ENCODE data around the gene ATP11A. TPM values are rescaled to one million over a fixed set of nuclear protein-coding genes. Genes with fewer than 3 reads are reported as not detected.

Gene ATP11A
- total RNA-seq, 5 donors from 2014 or later (not counting 1 experiment from before 2014, with no cell fraction given), result 35.7 to 57.1 (median 48.5) TPM

GRCh38 chr13:112867301-112867711 is 177.5 kb downstream of the ATP11A start:
- H3K36me3 Mint-ChIP-seq, result peaks cover 40% of the 10 kb centered on the region
- Histone ChIP-seq H3K9me3 (no peaks in the 10 kb centered on the region), H3K4me3 (ENCODE audit: control insufficient read depth in 1 of 2, extremely low read depth in 1 of 2, low read length in 1 of 2) (no peak overlapping the region), H3K27me3 (replicated peaks in 1 of 2; ENCODE audit: control insufficient read depth in 2 of 2, extremely low read depth in 1 of 2, insufficient read depth in 2 of 2, low read length in 1 of 2) (no peaks in the 10 kb centered on the region), H3K27ac (ENCODE audit: low read length) (no peak overlapping the region), H3K36me3 (ENCODE audit: control insufficient read depth in 2 of 2, extremely low read depth in 1 of 2, insufficient read depth in 1 of 2, low read length in 1 of 2) (peaks cover 19 to 20% of the 10 kb centered on the region in 2 donors), H3K4me1 (ENCODE audit: control insufficient read depth in 1 of 2, extremely low read depth in 1 of 2, insufficient read depth in 2 of 2, low read length in 2 of 2) (peaks cover 0 to 8% of the 10 kb centered on the region in 2 experiments)
- no peaks in the 10 kb centered on the region for H3K27me3 Mint-ChIP-seq
- ChIA-PET POLR2A (no interaction called here), CTCF (no interaction called here)
- WGBS (ENCODE audit: insufficient coverage), result 90% methylated on average over 16 of the region's 18 CpGs
- DNase-seq (no peak), ATAC-seq (replicated peaks in 1 of 4) (no peak)
- no peak overlapping the region for H3K4me3 Mint-ChIP-seq
- H3K4me1 Mint-ChIP-seq, result peaks cover 0 to 31% (median 7%) of the 10 kb centered on the region in 3 donors
- H3K27ac Mint-ChIP-seq, result no peak overlapping the region
- H3K9me3 Mint-ChIP-seq, result no peaks in the 10 kb centered on the region

GRCh38 chr13:112868308-112868707 is 178.5 kb downstream of the ATP11A start:
- Histone ChIP-seq H3K4me3 (ENCODE audit: control insufficient read depth in 1 of 2, extremely low read depth in 1 of 2, low read length in 1 of 2) (no peak overlapping the region), H3K4me1 (ENCODE audit: control insufficient read depth in 1 of 2, extremely low read depth in 1 of 2, insufficient read depth in 2 of 2, low read length in 2 of 2) (peaks cover 0 to 18% of the 10 kb centered on the region in 2 experiments), H3K27ac (ENCODE audit: low read length) (no peak overlapping the region), H3K36me3 (ENCODE audit: control insufficient read depth in 2 of 2, extremely low read depth in 1 of 2, insufficient read depth in 1 of 2, low read length in 1 of 2) (peaks cover 13 to 16% of the 10 kb centered on the region in 2 donors), H3K9me3 (no peaks in the 10 kb centered on the region), H3K27me3 (replicated peaks in 1 of 2; ENCODE audit: control insufficient read depth in 2 of 2, extremely low read depth in 1 of 2, insufficient read depth in 2 of 2, low read length in 1 of 2) (no peaks in the 10 kb centered on the region)
- POLR2A ChIA-PET, result no interaction called here
- peaks cover 34% of the 10 kb centered on the region for H3K36me3 Mint-ChIP-seq
- DNase-seq (peak in 1 of 35 experiments; percentile 9), ATAC-seq (replicated peaks in 1 of 4) (no peak)
- 100% methylated on average over 2 of the region's 5 CpGs for WGBS (ENCODE audit: insufficient coverage)
- peaks cover 0 to 2% (median 0%) of the 10 kb centered on the region in 3 donors for H3K9me3 Mint-ChIP-seq
- peaks cover 9 to 38% (median 15%) of the 10 kb centered on the region in 3 donors for H3K4me1 Mint-ChIP-seq
- no peak overlapping the region for H3K4me3 Mint-ChIP-seq
- H3K27ac Mint-ChIP-seq, result no peak overlapping the region
- no peaks in the 10 kb centered on the region for H3K27me3 Mint-ChIP-seq
- CTCF ChIA-PET, result no interaction called here

- H3K4me3 ChIP-seq (ENCODE audit: control insufficient read depth in 1 of 2, extremely low read depth in 1 of 2, low read length in 1 of 2), result no peak overlapping the region
- ATAC-seq (replicated peaks in 1 of 4) (no peak), DNase-seq (peak in 1 of 35 experiments; percentile 11)
- no peaks in the 10 kb centered on the region for H3K9me3 ChIP-seq
- peaks cover 0 to 29% of the 10 kb centered on the region in 2 experiments for H3K4me1 ChIP-seq (ENCODE audit: control insufficient read depth in 1 of 2, extremely low read depth in 1 of 2, insufficient read depth in 2 of 2, low read length in 2 of 2)
- H3K27ac Mint-ChIP-seq, result no peak overlapping the region
- peaks cover 13 to 16% of the 10 kb centered on the region in 2 donors for H3K36me3 ChIP-seq (ENCODE audit: control insufficient read depth in 2 of 2, extremely low read depth in 1 of 2, insufficient read depth in 1 of 2, low read length in 1 of 2)
- H3K27me3 Mint-ChIP-seq, result no peaks in the 10 kb centered on the region
- peaks cover 0 to 6% (median 4%) of the 10 kb centered on the region in 3 donors for H3K9me3 Mint-ChIP-seq
- POLR2A ChIA-PET, result no interaction called here
- peaks cover 41% of the 10 kb centered on the region for H3K36me3 Mint-ChIP-seq
- WGBS (ENCODE audit: insufficient coverage), result 79% methylated on average over 10 of the region's 15 CpGs
- no peak overlapping the region for H3K27ac ChIP-seq (ENCODE audit: low read length)
- H3K4me1 Mint-ChIP-seq, result peaks cover 16 to 46% (median 22%) of the 10 kb centered on the region in 3 donors
- CTCF ChIA-PET, result no interaction called here
- no peaks in the 10 kb centered on the region for H3K27me3 ChIP-seq (replicated peaks in 1 of 2; ENCODE audit: control insufficient read depth in 2 of 2, extremely low read depth in 1 of 2, insufficient read depth in 2 of 2, low read length in 1 of 2)
- no peak overlapping the region for H3K4me3 Mint-ChIP-seq
Measured at GRCh38 chr13:112869202-112870050, 179.6 kb downstream of the ATP11A start.

- Histone ChIP-seq H3K27me3 (replicated peaks in 1 of 2; ENCODE audit: control insufficient read depth in 2 of 2, extremely low read depth in 1 of 2, insufficient read depth in 2 of 2, low read length in 1 of 2) (no peaks in the 10 kb centered on the region), H3K27ac (ENCODE audit: low read length) (no peak overlapping the region), H3K9me3 (no peaks in the 10 kb centered on the region), H3K36me3 (ENCODE audit: control insufficient read depth in 2 of 2, extremely low read depth in 1 of 2, insufficient read depth in 1 of 2, low read length in 1 of 2) (peaks cover 16 to 17% of the 10 kb centered on the region in 2 donors), H3K4me3 (ENCODE audit: control insufficient read depth in 1 of 2, extremely low read depth in 1 of 2, low read length in 1 of 2) (no peak overlapping the region), H3K4me1 (ENCODE audit: control insufficient read depth in 1 of 2, extremely low read depth in 1 of 2, insufficient read depth in 2 of 2, low read length in 2 of 2) (peaks cover 0 to 35% of the 10 kb centered on the region in 2 experiments)
- Mint-ChIP-seq H3K27me3 (no peaks in the 10 kb centered on the region), H3K4me1 (peaks cover 19 to 52% (median 24%) of the 10 kb centered on the region in 3 donors), H3K9me3 (peaks cover 0 to 6% (median 4%) of the 10 kb centered on the region in 3 donors), H3K4me3 (no peak overlapping the region), H3K27ac (no peak overlapping the region), H3K36me3 (peaks cover 44% of the 10 kb centered on the region)
- no peak for ATAC-seq (replicated peaks in 1 of 4)
- peak in 1 of 35 experiments; percentile 3 for DNase-seq
- POLR2A ChIA-PET, result no interaction called here
- no CpG with 5 or more reads among the region's 2 CpGs for WGBS (ENCODE audit: insufficient coverage)
- CTCF ChIA-PET, result no interaction called here
Measured at GRCh38 chr13:112870051-112870331, 180.2 kb downstream of the ATP11A start.

- Histone ChIP-seq H3K27ac (ENCODE audit: low read length) (no peak overlapping the region), H3K9me3 (no peaks in the 10 kb centered on the region), H3K4me3 (ENCODE audit: control insufficient read depth in 1 of 2, extremely low read depth in 1 of 2, low read length in 1 of 2) (no peak overlapping the region), H3K4me1 (ENCODE audit: control insufficient read depth in 1 of 2, extremely low read depth in 1 of 2, insufficient read depth in 2 of 2, low read length in 2 of 2) (peaks cover 0 to 35% of the 10 kb centered on the region in 2 experiments), H3K36me3 (ENCODE audit: control insufficient read depth in 2 of 2, extremely low read depth in 1 of 2, insufficient read depth in 1 of 2, low read length in 1 of 2) (peaks cover 20% of the 10 kb centered on the region in 2 donors), H3K27me3 (replicated peaks in 1 of 2; ENCODE audit: control insufficient read depth in 2 of 2, extremely low read depth in 1 of 2, insufficient read depth in 2 of 2, low read length in 1 of 2) (no peaks in the 10 kb centered on the region)
- ChIA-PET POLR2A (interaction anchor here in 1 of 2 donors (0.6 kb wide), 1 partner anchor 11 kb away, joined by 3 read pairs; no protein-coding TSS in a partner anchor), CTCF (no interaction called here)
- Mint-ChIP-seq H3K36me3 (peaks cover 50% of the 10 kb centered on the region), H3K27ac (no peak overlapping the region), H3K27me3 (no peaks in the 10 kb centered on the region), H3K9me3 (peaks cover 0 to 6% (median 4%) of the 10 kb centered on the region in 3 donors), H3K4me3 (no peak overlapping the region), H3K4me1 (peaks cover 25 to 56% (median 29%) of the 10 kb centered on the region in 3 donors)
- 97% methylated on average over 27 of the region's 28 CpGs for WGBS (ENCODE audit: insufficient coverage)
- ATAC-seq (replicated peaks in 1 of 4), result no peak
- peak in 1 of 35 experiments; percentile 10 for DNase-seq
Measured at GRCh38 chr13:112870737-112871287, 181.0 kb downstream of the ATP11A start.

- CTCF ChIA-PET, result no interaction called here
- POLR2A ChIA-PET, result interaction anchor here in 1 of 2 donors (0.6 kb wide), 1 partner anchor 10 kb away, joined by 3 read pairs; no protein-coding TSS in a partner anchor
- peak in 1 of 35 experiments; percentile 11 for DNase-seq
- Histone ChIP-seq H3K27me3 (replicated peaks in 1 of 2; ENCODE audit: control insufficient read depth in 2 of 2, extremely low read depth in 1 of 2, insufficient read depth in 2 of 2, low read length in 1 of 2) (no peaks in the 10 kb centered on the region), H3K27ac (ENCODE audit: low read length) (no peak overlapping the region), H3K4me1 (ENCODE audit: control insufficient read depth in 1 of 2, extremely low read depth in 1 of 2, insufficient read depth in 2 of 2, low read length in 2 of 2) (peaks cover 0 to 35% of the 10 kb centered on the region in 2 experiments), H3K4me3 (ENCODE audit: control insufficient read depth in 1 of 2, extremely low read depth in 1 of 2, low read length in 1 of 2) (no peak overlapping the region), H3K36me3 (ENCODE audit: control insufficient read depth in 2 of 2, extremely low read depth in 1 of 2, insufficient read depth in 1 of 2, low read length in 1 of 2) (peaks cover 20 to 22% of the 10 kb centered on the region in 2 donors), H3K9me3 (no peaks in the 10 kb centered on the region)
- WGBS (ENCODE audit: insufficient coverage), result 96% methylated on average over 4 of the region's 12 CpGs
- ATAC-seq (replicated peaks in 1 of 4), result no peak
- peaks cover 25 to 56% (median 29%) of the 10 kb centered on the region in 3 donors for H3K4me1 Mint-ChIP-seq
- peaks cover 51% of the 10 kb centered on the region for H3K36me3 Mint-ChIP-seq
- H3K27ac Mint-ChIP-seq, result no peak overlapping the region
- H3K9me3 Mint-ChIP-seq, result peaks cover 0 to 6% (median 4%) of the 10 kb centered on the region in 3 donors
- H3K27me3 Mint-ChIP-seq, result no peaks in the 10 kb centered on the region
- H3K4me3 Mint-ChIP-seq, result no peak overlapping the region
Measured at GRCh38 chr13:112871742-112872141, 181.9 kb downstream of the ATP11A start.

All from T-cell (primary cell).